SK-N-SH (cell line): Measurements from ENCODE around the gene SBDS.
"Not testable (repeated sequence)": the region's sequence is repeated elsewhere in the genome, so short reads cannot be mapped to it uniquely, and the experiment has no call there.

Experiments used
- CTCF ChIP-seq: fragments of 200-600 bp; sonication (generic); IDR thresholded peaks from 2 replicates; pipeline ENCODE4 v1.6.1; 2017; ENCODE audit warnings: antibody characterized with exemption, mild to moderate bottlenecking, moderate library complexity
- GABPA ChIP-seq: IDR thresholded peaks from 2 replicates; pipeline ENCODE4 v1.4.0; 2012; ENCODE audit warnings: low read depth, mild to moderate bottlenecking
- REST ChIP-seq: IDR thresholded peaks from 2 replicates; pipeline ENCODE4 v1.6.1; 2012; ENCODE audit warnings: mild to moderate bottlenecking, low read depth, low read length, moderate library complexity
- TCF12 ChIP-seq: IDR thresholded peaks from 2 replicates; pipeline ENCODE4 v1.4.0; 2012

GRCh38 chr7:67014076-67014622 lies 18.8 kb upstream of the SBDS start:
- TF ChIP-seq GABPA, REST, CTCF, TCF12: not testable (repeated sequence)
